ENCODE data around the gene GRIN3B.

DNA sequence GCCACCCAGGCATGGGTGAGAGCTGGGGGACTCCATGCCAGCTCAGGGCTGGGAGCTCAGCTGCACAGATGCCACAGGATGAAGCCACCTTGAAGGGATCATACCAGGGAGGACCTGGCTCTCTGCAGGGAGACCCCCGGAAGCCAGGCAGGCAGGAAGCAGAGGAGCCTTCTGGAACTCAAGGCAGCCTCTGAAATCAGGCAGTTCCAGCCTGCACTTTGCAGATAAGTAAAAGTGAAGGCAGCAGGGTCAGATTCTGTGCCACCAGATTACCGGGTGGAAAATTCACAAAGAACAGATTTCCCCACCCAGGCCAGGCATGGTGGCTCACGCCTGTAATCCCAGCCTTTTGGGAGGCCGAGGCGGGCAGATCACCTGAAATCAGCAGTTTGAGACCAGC is 18.2 kb downstream of the GRIN3B start:
- TF ChIP-seq, protein P1, sequence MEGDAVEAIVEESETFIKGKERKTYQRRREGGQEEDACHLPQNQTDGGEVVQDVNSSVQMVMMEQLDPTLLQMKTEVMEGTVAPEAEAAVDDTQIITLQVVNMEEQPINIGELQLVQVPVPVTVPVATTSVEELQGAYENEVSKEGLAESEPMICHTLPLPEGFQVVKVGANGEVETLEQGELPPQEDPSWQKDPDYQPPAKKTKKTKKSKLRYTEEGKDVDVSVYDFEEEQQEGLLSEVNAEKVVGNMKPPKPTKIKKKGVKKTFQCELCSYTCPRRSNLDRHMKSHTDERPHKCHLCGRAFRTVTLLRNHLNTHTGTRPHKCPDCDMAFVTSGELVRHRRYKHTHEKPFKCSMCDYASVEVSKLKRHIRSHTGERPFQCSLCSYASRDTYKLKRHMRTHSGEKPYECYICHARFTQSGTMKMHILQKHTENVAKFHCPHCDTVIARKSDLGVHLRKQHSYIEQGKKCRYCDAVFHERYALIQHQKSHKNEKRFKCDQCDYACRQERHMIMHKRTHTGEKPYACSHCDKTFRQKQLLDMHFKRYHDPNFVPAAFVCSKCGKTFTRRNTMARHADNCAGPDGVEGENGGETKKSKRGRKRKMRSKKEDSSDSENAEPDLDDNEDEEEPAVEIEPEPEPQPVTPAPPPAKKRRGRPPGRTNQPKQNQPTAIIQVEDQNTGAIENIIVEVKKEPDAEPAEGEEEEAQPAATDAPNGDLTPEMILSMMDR (IDR thresholded peaks at IDR 0.05) = no peak
- no peak for TF ChIP-seq POLR2A (IDR thresholded peaks at IDR 0.05)
